H9 (cell line): ENCODE data around the gene USP37. TPM values are rescaled to one million over a fixed set of nuclear protein-coding genes. Genes with fewer than 3 reads are reported as not detected.

Experiments used
- DNase-seq: peaks from one replicate; pipeline ENCODE4 v3.0.0-alpha.2; 2017
- H2AFZ ChIP-seq: one replicate; pipeline ENCODE4 v1.6.1; 2013; ENCODE audit warnings: mild to moderate bottlenecking, low read length, control low read depth, moderate library complexity
- H2AK5ac ChIP-seq: 2 replicates; pipeline ENCODE4 v1.6.1; 2013; ENCODE audit warnings: low read length, control low read depth, mixed read lengths; ENCODE audit not compliant: insufficient read length
- H2BK120ac ChIP-seq: one replicate; pipeline ENCODE4 v1.6.1; 2013; ENCODE audit warnings: low read depth, mild to moderate bottlenecking, low read length, control low read depth, inconsistent platforms; ENCODE audit not compliant: poor library complexity, severe bottlenecking
- H2BK12ac ChIP-seq: 2 replicates; pipeline ENCODE4 v1.6.1; 2013; ENCODE audit warnings: low read length, control low read depth, mixed read lengths, low read depth; ENCODE audit not compliant: insufficient read length
- H2BK15ac ChIP-seq: 2 replicates; pipeline ENCODE4 v1.6.1; 2013; ENCODE audit warnings: low read depth, low read length, control low read depth
- H2BK20ac ChIP-seq: one replicate; pipeline ENCODE4 v1.6.1; 2013; ENCODE audit warnings: low read depth, mild to moderate bottlenecking, low read length, control low read depth, inconsistent platforms; ENCODE audit not compliant: poor library complexity, severe bottlenecking
- H2BK5ac ChIP-seq: 2 replicates; pipeline ENCODE4 v1.6.1; 2013; ENCODE audit warnings: low read length, control low read depth, mixed read lengths; ENCODE audit not compliant: insufficient read length
- H3K14ac ChIP-seq: 2 replicates; pipeline ENCODE4 v1.6.1; 2013; ENCODE audit warnings: low read length, control low read depth; ENCODE audit not compliant: insufficient read depth
- H3K18ac ChIP-seq: 2 replicates; pipeline ENCODE4 v1.6.1; 2013; ENCODE audit warnings: low read depth, mild to moderate bottlenecking, mixed read lengths, low read length, control low read depth; ENCODE audit not compliant: insufficient read length
- H3K23ac ChIP-seq: 2 replicates; pipeline ENCODE4 v1.6.1; 2013; ENCODE audit warnings: low read length, control low read depth, mixed read lengths, low read depth; ENCODE audit not compliant: insufficient read length
- H3K23me2 ChIP-seq: 2 replicates; pipeline ENCODE4 v1.6.1; 2013; ENCODE audit warnings: low read depth, mild to moderate bottlenecking, mixed read lengths, low read length, control low read depth; ENCODE audit not compliant: insufficient read length, poor library complexity, severe bottlenecking
- H3K27ac ChIP-seq: 2 replicates; pipeline ENCODE4 v1.5.1; 2013; ENCODE audit warnings: low read length, control low read depth, mixed read lengths, low read depth; ENCODE audit not compliant: insufficient read length
- H3K27me3 ChIP-seq: 2 replicates; pipeline ENCODE4 v1.6.1; 2013; ENCODE audit warnings: low read length, control low read depth, inconsistent platforms; ENCODE audit not compliant: insufficient read depth
- H3K4ac ChIP-seq: 2 replicates; pipeline ENCODE4 v1.6.1; 2013; ENCODE audit warnings: low read depth, mild to moderate bottlenecking, control low read depth, inconsistent platforms, low read length, moderate library complexity
- H3K4me1 ChIP-seq: 2 replicates; pipeline ENCODE4 v1.6.1; 2013; ENCODE audit warnings: low read length, control low read depth, inconsistent platforms; ENCODE audit not compliant: insufficient read depth
- H3K4me2 ChIP-seq: 2 replicates; pipeline ENCODE4 v1.6.1; 2013; ENCODE audit warnings: low read length, control low read depth, mixed read lengths; ENCODE audit not compliant: insufficient read length, insufficient read depth
- H3K56ac ChIP-seq: 2 replicates; pipeline ENCODE4 v1.6.1; 2013; ENCODE audit warnings: low read depth, mild to moderate bottlenecking, mixed read lengths, low read length, control low read depth; ENCODE audit not compliant: insufficient read length
- H3K79me1 ChIP-seq: 2 replicates; pipeline ENCODE4 v1.6.1; 2013; ENCODE audit warnings: low read depth, mild to moderate bottlenecking, moderate library complexity, low read length, control low read depth, inconsistent platforms; ENCODE audit not compliant: insufficient read depth, poor library complexity, severe bottlenecking
- H3K79me2 ChIP-seq: 2 replicates; pipeline ENCODE4 v1.6.1; 2013; ENCODE audit warnings: low read length, control low read depth, inconsistent platforms; ENCODE audit not compliant: insufficient read depth
- H3K9ac ChIP-seq: 2 replicates; pipeline ENCODE4 v1.6.1; 2013; ENCODE audit warnings: low read length, control low read depth, mixed read lengths; ENCODE audit not compliant: insufficient read length; ENCODE audit errors: extremely low read depth
- H3K9me3 ChIP-seq: one replicate; pipeline ENCODE4 v1.6.1; 2013; ENCODE audit warnings: low read depth, low read length, inconsistent platforms; ENCODE audit not compliant: control insufficient read depth
- H3T11ph ChIP-seq: one replicate; pipeline ENCODE4 v1.6.1; 2013; ENCODE audit warnings: mild to moderate bottlenecking, low read length, control low read depth, inconsistent platforms
- H4K20me1 ChIP-seq: one replicate; pipeline ENCODE4 v1.6.1; 2013; ENCODE audit not compliant: control insufficient read depth, insufficient read length, insufficient read depth
- H4K5ac ChIP-seq: 2 replicates; pipeline ENCODE4 v1.6.1; 2013; ENCODE audit warnings: low read depth, mild to moderate bottlenecking, mixed read lengths, low read length, control low read depth; ENCODE audit not compliant: insufficient read length
- H4K8ac ChIP-seq: replicated peaks from 2 replicates; pipeline ENCODE4 v1.6.1; 2013; ENCODE audit warnings: low read length, control low read depth, mixed read lengths, low read depth; ENCODE audit not compliant: insufficient read length
- H4K91ac ChIP-seq: 2 replicates; pipeline ENCODE4 v1.6.1; 2013; ENCODE audit warnings: low read depth, mild to moderate bottlenecking, moderate library complexity, mixed read lengths, low read length, control low read depth; ENCODE audit not compliant: insufficient read length
- H3K27ac Mint-ChIP-seq, 3 experiments: 2 replicates in 2 of 3; 3 replicates in 1 of 3; pipeline ENCODE4 v1.8.0; 2020 to 2021; ENCODE audit warnings: mixed read lengths in 3 of 3, mild to moderate bottlenecking in 1 of 3, moderate library complexity in 1 of 3
- H3K27me3 Mint-ChIP-seq: 2 replicates; pipeline ENCODE4 v1.8.0; 2021; ENCODE audit warnings: low read depth, mild to moderate bottlenecking, moderate library complexity, mixed read lengths
- H3K36me3 Mint-ChIP-seq, 3 experiments: 2 replicates in 2 of 3; 3 replicates in 1 of 3; pipeline ENCODE4 v1.8.0; 2020 to 2021; ENCODE audit warnings: low read depth in 3 of 3, mixed read lengths in 3 of 3; ENCODE audit not compliant: insufficient read depth in 1 of 3
- H3K4me1 Mint-ChIP-seq, 2 experiments: 2 replicates each; pipeline ENCODE4 v1.8.0; 2020; ENCODE audit warnings: mixed read lengths in 2 of 2
- H3K4me3 Mint-ChIP-seq, 2 experiments: 2 replicates in 1 of 2; 3 replicates in 1 of 2; pipeline ENCODE4 v1.8.0; 2020 to 2021; ENCODE audit warnings: mild to moderate bottlenecking in 2 of 2, mixed read lengths in 2 of 2, moderate library complexity in 1 of 2
- H3K9me3 Mint-ChIP-seq, 2 experiments: 2 replicates in 1 of 2; 3 replicates in 1 of 2; pipeline ENCODE4 v1.8.0; 2020; ENCODE audit warnings: mild to moderate bottlenecking in 2 of 2, mixed read lengths in 2 of 2, moderate library complexity in 1 of 2
- WGBS: extraction: QIAGEN DNeasy Blood & Tissue Kit; methylation state at CpG from one replicate; pipeline ENCODE4 v1.1.7; 2013; ENCODE audit warnings: missing lambda C conversion rate, low lambda C conversion rate, mixed read lengths; ENCODE audit not compliant: insufficient read length; ENCODE audit errors: extremely low coverage; 5-methylcytosine and 5-hydroxymethylcytosine counted together
- total RNA-seq: library from RNA; stranded (reverse); gene quantifications from 2 replicates; pipeline ENCODE4 v1.2.1, GENCODE V29; 2021
- TF ChIP-seq, protein P1 (sequence below): fragments of 200-600 bp; sonication (generic); conservative IDR thresholded peaks from 3 replicates; pipeline ENCODE4 v1.8.0; 2021; ENCODE audit warnings: antibody characterized with exemption, mild to moderate bottlenecking

Gene USP37
- total RNA-seq, 1 experiment from 2014 or later: 34.9 TPM

DNA sequence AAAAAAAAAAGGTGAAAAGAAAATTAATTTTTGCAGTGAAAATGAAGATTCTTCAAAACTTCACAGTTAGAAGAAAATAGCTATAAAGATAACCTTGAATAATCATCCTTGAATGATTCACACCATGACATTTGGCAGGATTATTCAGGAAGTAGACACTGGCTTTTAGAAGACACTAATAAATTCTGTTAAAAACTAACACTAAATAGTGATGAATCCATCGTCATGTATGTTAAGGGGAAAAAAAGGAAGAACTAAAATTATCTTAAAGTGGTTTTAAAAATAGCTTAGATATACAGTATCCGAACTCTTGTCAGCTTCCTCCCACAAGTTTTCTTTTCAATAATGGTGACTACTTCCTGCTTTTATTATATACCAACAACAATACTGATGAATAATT lies 10.2 kb downstream of the USP37 start:
- TF ChIP-seq, protein P1, sequence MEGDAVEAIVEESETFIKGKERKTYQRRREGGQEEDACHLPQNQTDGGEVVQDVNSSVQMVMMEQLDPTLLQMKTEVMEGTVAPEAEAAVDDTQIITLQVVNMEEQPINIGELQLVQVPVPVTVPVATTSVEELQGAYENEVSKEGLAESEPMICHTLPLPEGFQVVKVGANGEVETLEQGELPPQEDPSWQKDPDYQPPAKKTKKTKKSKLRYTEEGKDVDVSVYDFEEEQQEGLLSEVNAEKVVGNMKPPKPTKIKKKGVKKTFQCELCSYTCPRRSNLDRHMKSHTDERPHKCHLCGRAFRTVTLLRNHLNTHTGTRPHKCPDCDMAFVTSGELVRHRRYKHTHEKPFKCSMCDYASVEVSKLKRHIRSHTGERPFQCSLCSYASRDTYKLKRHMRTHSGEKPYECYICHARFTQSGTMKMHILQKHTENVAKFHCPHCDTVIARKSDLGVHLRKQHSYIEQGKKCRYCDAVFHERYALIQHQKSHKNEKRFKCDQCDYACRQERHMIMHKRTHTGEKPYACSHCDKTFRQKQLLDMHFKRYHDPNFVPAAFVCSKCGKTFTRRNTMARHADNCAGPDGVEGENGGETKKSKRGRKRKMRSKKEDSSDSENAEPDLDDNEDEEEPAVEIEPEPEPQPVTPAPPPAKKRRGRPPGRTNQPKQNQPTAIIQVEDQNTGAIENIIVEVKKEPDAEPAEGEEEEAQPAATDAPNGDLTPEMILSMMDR: no peak
- peaks cover 43 to 67% (median 63%) of the 10 kb centered on the region in 3 experiments for H3K36me3 Mint-ChIP-seq
- Histone ChIP-seq H3K27ac (no peak overlapping the region), H3K4me2 (no peak overlapping the region), H2AFZ (no peak overlapping the region), H3K79me1 (peaks cover 5% of the 10 kb centered on the region), H2BK15ac (no peak overlapping the region), H2BK20ac (no peak overlapping the region), H4K5ac (no peak overlapping the region), H3K18ac (no peak overlapping the region), H4K20me1 (no peaks in the 10 kb centered on the region), H3K9ac (no peak overlapping the region), H2BK120ac (no peak overlapping the region), H4K91ac (no peak overlapping the region), H3K4ac (no peak overlapping the region), H3K9me3 (no peaks in the 10 kb centered on the region), H3K23me2 (no peaks in the 10 kb centered on the region), H3K23ac (no peak overlapping the region), H3K79me2 (no peaks in the 10 kb centered on the region), H3K27me3 (no peaks in the 10 kb centered on the region), H4K8ac (no peak overlapping the region), H2BK5ac (no peak overlapping the region), H3K56ac (no peak overlapping the region), H2BK12ac (no peak overlapping the region), H3K14ac (no peak overlapping the region), H2AK5ac (no peak overlapping the region), H3K4me1 (no peaks in the 10 kb centered on the region; the same call in 1 of the 2 replicates), H3T11ph (no peak overlapping the region)
- H3K27ac Mint-ChIP-seq: no peak overlapping the region
- peaks cover 11 to 18% of the 10 kb centered on the region in 2 experiments for H3K4me1 Mint-ChIP-seq
- WGBS: no CpG with 5 or more reads among the region's 2 CpGs
- H3K27me3 Mint-ChIP-seq: no peaks in the 10 kb centered on the region
- H3K4me3 Mint-ChIP-seq: no peak overlapping the region
- peaks cover 0 to 4% of the 10 kb centered on the region in 2 experiments; a peak in 2 of 5 replicates for H3K9me3 Mint-ChIP-seq
- no peak for DNase-seq
